Measurements from ENCODE around the gene OR2A14. TPM values are rescaled to one million over a fixed set of nuclear protein-coding genes. Genes with fewer than 3 reads are reported as not detected.

OR2A14 gene
- total and polyA plus RNA-seq, 2 experiments from 2014 or later: not detected

DNA sequence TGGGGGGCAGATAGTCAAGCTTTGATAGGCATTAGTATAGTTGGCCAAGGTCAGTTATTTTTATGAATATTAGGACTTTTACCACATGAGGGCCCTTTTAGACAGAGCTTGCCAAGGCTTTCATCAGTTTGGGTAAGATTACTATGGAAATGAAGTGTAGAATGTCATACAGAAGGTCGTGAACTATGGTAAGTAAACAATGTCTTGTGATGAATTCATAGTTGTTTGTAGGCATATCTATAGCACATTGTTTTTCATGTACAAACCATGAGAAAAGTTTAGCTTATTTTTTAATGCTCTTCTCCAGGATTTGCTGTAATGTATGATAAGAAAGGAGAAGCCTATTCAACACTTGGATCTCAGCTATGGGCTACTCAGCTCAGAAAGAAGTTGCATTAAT, 9.3 kb upstream of the OR2A14 start:
- DNase-seq (ENCODE audit: low spot score) (no peak), ATAC-seq (no peak)
- H3K4me2 ChIP-seq: no peak overlapping the region
- TF ChIP-seq, protein P1, sequence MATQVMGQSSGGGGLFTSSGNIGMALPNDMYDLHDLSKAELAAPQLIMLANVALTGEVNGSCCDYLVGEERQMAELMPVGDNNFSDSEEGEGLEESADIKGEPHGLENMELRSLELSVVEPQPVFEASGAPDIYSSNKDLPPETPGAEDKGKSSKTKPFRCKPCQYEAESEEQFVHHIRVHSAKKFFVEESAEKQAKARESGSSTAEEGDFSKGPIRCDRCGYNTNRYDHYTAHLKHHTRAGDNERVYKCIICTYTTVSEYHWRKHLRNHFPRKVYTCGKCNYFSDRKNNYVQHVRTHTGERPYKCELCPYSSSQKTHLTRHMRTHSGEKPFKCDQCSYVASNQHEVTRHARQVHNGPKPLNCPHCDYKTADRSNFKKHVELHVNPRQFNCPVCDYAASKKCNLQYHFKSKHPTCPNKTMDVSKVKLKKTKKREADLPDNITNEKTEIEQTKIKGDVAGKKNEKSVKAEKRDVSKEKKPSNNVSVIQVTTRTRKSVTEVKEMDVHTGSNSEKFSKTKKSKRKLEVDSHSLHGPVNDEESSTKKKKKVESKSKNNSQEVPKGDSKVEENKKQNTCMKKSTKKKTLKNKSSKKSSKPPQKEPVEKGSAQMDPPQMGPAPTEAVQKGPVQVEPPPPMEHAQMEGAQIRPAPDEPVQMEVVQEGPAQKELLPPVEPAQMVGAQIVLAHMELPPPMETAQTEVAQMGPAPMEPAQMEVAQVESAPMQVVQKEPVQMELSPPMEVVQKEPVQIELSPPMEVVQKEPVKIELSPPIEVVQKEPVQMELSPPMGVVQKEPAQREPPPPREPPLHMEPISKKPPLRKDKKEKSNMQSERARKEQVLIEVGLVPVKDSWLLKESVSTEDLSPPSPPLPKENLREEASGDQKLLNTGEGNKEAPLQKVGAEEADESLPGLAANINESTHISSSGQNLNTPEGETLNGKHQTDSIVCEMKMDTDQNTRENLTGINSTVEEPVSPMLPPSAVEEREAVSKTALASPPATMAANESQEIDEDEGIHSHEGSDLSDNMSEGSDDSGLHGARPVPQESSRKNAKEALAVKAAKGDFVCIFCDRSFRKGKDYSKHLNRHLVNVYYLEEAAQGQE (IDR thresholded peaks at IDR 0.05; ENCODE audit: unreplicated experiment): no peak
- TF ChIP-seq JUNB (IDR thresholded peaks at IDR 0.05; ENCODE audit: unreplicated experiment) (no peak), STAT1 (IDR thresholded peaks at IDR 0.05; ENCODE audit: unreplicated experiment) (no peak), EZH2 (IDR thresholded peaks at IDR 0.05; ENCODE audit: low read depth, unreplicated experiment) (no peak), NANOG (IDR thresholded peaks at IDR 0.05; ENCODE audit: borderline replicate concordance) (no peak), EZH2phosphoT487 (IDR thresholded peaks at IDR 0.05; ENCODE audit: unreplicated experiment) (no peak), POLR2AphosphoS5 (IDR thresholded peaks at IDR 0.05; ENCODE audit: low read depth) (no peak)
- TF ChIP-seq, protein P2, sequence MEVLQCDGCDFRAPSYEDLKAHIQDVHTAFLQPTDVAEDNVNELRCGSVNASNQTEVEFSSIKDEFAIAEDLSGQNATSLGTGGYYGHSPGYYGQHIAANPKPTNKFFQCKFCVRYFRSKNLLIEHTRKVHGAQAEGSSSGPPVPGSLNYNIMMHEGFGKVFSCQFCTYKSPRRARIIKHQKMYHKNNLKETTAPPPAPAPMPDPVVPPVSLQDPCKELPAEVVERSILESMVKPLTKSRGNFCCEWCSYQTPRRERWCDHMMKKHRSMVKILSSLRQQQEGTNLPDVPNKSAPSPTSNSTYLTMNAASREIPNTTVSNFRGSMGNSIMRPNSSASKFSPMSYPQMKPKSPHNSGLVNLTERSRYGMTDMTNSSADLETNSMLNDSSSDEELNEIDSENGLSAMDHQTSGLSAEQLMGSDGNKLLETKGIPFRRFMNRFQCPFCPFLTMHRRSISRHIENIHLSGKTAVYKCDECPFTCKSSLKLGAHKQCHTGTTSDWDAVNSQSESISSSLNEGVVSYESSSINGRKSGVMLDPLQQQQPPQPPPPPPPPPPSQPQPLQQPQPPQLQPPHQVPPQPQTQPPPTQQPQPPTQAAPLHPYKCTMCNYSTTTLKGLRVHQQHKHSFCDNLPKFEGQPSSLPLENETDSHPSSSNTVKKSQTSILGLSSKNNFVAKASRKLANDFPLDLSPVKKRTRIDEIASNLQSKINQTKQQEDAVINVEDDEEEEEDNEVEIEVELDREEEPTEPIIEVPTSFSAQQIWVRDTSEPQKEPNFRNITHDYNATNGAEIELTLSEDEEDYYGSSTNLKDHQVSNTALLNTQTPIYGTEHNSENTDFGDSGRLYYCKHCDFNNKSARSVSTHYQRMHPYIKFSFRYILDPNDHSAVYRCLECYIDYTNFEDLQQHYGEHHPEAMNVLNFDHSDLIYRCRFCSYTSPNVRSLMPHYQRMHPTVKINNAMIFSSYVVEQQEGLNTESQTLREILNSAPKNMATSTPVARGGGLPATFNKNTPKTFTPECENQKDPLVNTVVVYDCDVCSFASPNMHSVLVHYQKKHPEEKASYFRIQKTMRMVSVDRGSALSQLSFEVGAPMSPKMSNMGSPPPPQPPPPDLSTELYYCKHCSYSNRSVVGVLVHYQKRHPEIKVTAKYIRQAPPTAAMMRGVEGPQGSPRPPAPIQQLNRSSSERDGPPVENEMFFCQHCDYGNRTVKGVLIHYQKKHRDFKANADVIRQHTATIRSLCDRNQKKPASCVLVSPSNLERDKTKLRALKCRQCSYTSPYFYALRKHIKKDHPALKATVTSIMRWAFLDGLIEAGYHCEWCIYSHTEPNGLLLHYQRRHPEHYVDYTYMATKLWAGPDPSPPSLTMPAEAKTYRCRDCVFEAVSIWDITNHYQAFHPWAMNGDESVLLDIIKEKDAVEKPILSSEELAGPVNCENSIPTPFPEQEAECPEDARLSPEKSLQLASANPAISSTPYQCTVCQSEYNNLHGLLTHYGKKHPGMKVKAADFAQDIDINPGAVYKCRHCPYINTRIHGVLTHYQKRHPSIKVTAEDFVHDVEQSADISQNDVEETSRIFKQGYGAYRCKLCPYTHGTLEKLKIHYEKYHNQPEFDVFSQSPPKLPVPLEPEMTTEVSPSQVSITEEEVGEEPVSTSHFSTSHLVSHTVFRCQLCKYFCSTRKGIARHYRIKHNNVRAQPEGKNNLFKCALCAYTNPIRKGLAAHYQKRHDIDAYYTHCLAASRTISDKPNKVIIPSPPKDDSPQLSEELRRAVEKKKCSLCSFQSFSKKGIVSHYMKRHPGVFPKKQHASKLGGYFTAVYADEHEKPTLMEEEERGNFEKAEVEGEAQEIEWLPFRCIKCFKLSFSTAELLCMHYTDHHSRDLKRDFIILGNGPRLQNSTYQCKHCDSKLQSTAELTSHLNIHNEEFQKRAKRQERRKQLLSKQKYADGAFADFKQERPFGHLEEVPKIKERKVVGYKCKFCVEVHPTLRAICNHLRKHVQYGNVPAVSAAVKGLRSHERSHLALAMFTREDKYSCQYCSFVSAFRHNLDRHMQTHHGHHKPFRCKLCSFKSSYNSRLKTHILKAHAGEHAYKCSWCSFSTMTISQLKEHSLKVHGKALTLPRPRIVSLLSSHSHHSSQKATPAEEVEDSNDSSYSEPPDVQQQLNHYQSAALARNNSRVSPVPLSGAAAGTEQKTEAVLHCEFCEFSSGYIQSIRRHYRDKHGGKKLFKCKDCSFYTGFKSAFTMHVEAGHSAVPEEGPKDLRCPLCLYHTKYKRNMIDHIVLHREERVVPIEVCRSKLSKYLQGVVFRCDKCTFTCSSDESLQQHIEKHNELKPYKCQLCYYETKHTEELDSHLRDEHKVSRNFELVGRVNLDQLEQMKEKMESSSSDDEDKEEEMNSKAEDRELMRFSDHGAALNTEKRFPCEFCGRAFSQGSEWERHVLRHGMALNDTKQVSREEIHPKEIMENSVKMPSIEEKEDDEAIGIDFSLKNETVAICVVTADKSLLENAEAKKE (CRISPR knock-in tag; IDR thresholded peaks at IDR 0.05): no peak
- TF ChIP-seq, protein P3, sequence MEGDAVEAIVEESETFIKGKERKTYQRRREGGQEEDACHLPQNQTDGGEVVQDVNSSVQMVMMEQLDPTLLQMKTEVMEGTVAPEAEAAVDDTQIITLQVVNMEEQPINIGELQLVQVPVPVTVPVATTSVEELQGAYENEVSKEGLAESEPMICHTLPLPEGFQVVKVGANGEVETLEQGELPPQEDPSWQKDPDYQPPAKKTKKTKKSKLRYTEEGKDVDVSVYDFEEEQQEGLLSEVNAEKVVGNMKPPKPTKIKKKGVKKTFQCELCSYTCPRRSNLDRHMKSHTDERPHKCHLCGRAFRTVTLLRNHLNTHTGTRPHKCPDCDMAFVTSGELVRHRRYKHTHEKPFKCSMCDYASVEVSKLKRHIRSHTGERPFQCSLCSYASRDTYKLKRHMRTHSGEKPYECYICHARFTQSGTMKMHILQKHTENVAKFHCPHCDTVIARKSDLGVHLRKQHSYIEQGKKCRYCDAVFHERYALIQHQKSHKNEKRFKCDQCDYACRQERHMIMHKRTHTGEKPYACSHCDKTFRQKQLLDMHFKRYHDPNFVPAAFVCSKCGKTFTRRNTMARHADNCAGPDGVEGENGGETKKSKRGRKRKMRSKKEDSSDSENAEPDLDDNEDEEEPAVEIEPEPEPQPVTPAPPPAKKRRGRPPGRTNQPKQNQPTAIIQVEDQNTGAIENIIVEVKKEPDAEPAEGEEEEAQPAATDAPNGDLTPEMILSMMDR (conservative IDR thresholded peaks at IDR 0.05; ENCODE audit: low read depth in 2 of 2): no peak
- Mint-ChIP-seq H3K9me3 (peaks cover 1% of the 10 kb centered on the region; the same call in 1 of the 3 replicates), H3K4me1 (no peaks in the 10 kb centered on the region), H3K27ac (no peak overlapping the region), H3K27me3 (ENCODE audit: insufficient read depth, low read depth, poor library complexity) (no peaks in the 10 kb centered on the region), H3K4me3 (no peak overlapping the region), H3K36me3 (ENCODE audit: low read depth) (no peaks in the 10 kb centered on the region; the same call in 2 of the 3 replicates)
- no peak overlapping the region for H3K4me3 ChIP-seq
- H3K4me1 ChIP-seq (ENCODE audit: insufficient read depth): no peaks in the 10 kb centered on the region
- no peak overlapping the region for H3K27ac ChIP-seq (ENCODE audit: low read depth)
- H3K27me3 ChIP-seq (ENCODE audit: insufficient read depth): no peaks in the 10 kb centered on the region
- peaks cover 4% of the 10 kb centered on the region; the same call in 1 of the 2 replicates for H3K9me2 ChIP-seq (ENCODE audit: insufficient read depth)
- H3F3A ChIP-seq (replicated peaks; ENCODE audit: low read depth): no peaks in the 10 kb centered on the region
- no peak overlapping the region for H2AFZ ChIP-seq
- no peaks in the 10 kb centered on the region for H4K20me1 ChIP-seq (replicated peaks; ENCODE audit: insufficient read depth)
- H3K36me3 ChIP-seq (ENCODE audit: insufficient read depth): no peaks in the 10 kb centered on the region
- H3K79me2 ChIP-seq (replicated peaks; ENCODE audit: insufficient read depth): no peaks in the 10 kb centered on the region
